Smooth muscle cell (in vitro differentiated cells): ENCODE measurements around the gene TMEM63B. TPM values are rescaled to one million over a fixed set of nuclear protein-coding genes. Genes with fewer than 3 reads are reported as not detected.
A peak's percentile ranks its signal among the peaks of the same experiment; 100 is the strongest.

Experiments
- DNase-seq: peaks from one replicate; lab custom pipeline; 2025; ENCODE audit not compliant: unreplicated experiment; lab: John Stamatoyannopoulos, UW
- H2AFZ ChIP-seq: fragments of 200-600 bp; sonication (generic); 2 replicates; pipeline ENCODE4 v1.6.0; 2016; ENCODE audit warnings: antibody characterized with exemption, low read depth, mild to moderate bottlenecking
- H3F3A ChIP-seq: fragments of 200-600 bp; sonication (generic); 2 replicates; pipeline ENCODE4 v1.6.0; 2017; ENCODE audit warnings: antibody characterized with exemption, low read depth
- H3K27ac ChIP-seq: fragments of 200-600 bp; sonication (generic); 2 replicates; pipeline ENCODE4 v1.5.1; 2016; ENCODE audit warnings: low read depth, mild to moderate bottlenecking
- H3K27me3 ChIP-seq: fragments of 200-600 bp; sonication (generic); 2 replicates; pipeline ENCODE4 v1.6.1; 2016; ENCODE audit warnings: low read depth, mild to moderate bottlenecking
- H3K36me3 ChIP-seq: fragments of 200-600 bp; sonication (generic); 2 replicates; pipeline ENCODE4 v1.5.1; 2016; ENCODE audit warnings: low read depth
- H3K4me1 ChIP-seq: fragments of 200-600 bp; sonication (generic); 2 replicates; pipeline ENCODE4 v1.5.1; 2016; ENCODE audit warnings: low read depth
- H3K4me2 ChIP-seq: fragments of 200-600 bp; sonication (generic); 2 replicates; pipeline ENCODE4 v1.6.0; 2016; ENCODE audit warnings: mild to moderate bottlenecking
- H3K4me3 ChIP-seq: fragments of 200-600 bp; sonication (generic); 2 replicates; pipeline ENCODE4 v1.5.1; 2016; ENCODE audit warnings: mild to moderate bottlenecking
- H3K79me2 ChIP-seq: fragments of 200-600 bp; sonication (generic); 2 replicates; pipeline ENCODE4 v1.6.0; 2016; ENCODE audit warnings: low read depth, mild to moderate bottlenecking
- H3K9ac ChIP-seq: fragments of 200-600 bp; sonication (generic); 2 replicates; pipeline ENCODE4 v1.6.0; 2016; ENCODE audit warnings: low read depth
- H3K9me3 ChIP-seq: fragments of 200-600 bp; sonication (generic); replicated peaks from 2 replicates; pipeline ENCODE4 v1.5.1; 2016; ENCODE audit warnings: low read depth
- H4K20me1 ChIP-seq: fragments of 200-600 bp; sonication (generic); 2 replicates; pipeline ENCODE4 v1.6.0; 2016; ENCODE audit warnings: low read depth
- WGBS: methylation state at CpG from one replicate; pipeline ENCODE4 v1.1.7; 2016; ENCODE audit warnings: low lambda C conversion rate; 5-methylcytosine and 5-hydroxymethylcytosine counted together
- polyA plus RNA-seq: library from polyadenylated mRNA; unstranded; fragments of >200 nt; fragmentation: Nextera tagmentation; extraction: Ambion mirVana; gene quantifications from 2 replicates; pipeline ENCODE4 v1.2.1, GENCODE V29; 2016
- total RNA-seq: library from RNA; depleted of rRNA; stranded (reverse); fragments of >200 nt; gene quantifications from 2 replicates; pipeline ENCODE4 v1.2.3, GENCODE V29; 2014
- TF ChIP-seq, protein P1 (sequence below): fragments of 200-600 bp; sonication (generic); IDR thresholded peaks from 2 replicates; pipeline ENCODE4 v1.5.1; 2017; ENCODE audit warnings: borderline replicate concordance, mild to moderate bottlenecking, antibody characterized with exemption; ENCODE audit not compliant: insufficient read depth, poor library complexity, severe bottlenecking

Gene TMEM63B
- total and polyA plus RNA-seq, 2 experiments from 2014 or later = 10.8 to 21.2 TPM

DNA sequence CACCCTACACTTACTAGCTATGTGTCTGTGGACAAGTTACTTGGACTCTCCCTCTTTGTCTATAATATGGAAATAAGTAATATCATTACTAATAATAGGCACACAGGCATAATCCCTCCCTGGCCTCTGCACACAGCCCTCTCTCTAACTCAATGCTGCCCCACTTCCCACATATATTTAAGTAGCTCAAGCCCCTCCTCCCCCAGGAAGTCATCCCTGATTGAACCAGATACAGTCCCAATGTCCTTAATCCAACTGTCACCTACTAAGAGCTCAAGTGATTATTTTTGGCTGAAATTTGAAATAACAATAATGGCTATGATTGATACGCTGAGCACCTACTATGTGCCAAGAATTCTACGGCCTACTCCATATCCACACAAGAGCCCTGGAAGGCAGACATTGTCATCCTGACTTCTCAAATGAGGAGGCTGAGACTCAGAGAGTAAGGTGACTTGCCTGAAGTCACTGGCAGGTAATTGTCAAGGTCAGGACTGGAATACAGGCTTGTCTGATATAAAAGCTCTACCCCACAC is 29.5 kb upstream of the TMEM63B start:
- H2AFZ ChIP-seq = no peak overlapping the region
- no peak overlapping the region for H3K9ac ChIP-seq
- TF ChIP-seq, protein P1, sequence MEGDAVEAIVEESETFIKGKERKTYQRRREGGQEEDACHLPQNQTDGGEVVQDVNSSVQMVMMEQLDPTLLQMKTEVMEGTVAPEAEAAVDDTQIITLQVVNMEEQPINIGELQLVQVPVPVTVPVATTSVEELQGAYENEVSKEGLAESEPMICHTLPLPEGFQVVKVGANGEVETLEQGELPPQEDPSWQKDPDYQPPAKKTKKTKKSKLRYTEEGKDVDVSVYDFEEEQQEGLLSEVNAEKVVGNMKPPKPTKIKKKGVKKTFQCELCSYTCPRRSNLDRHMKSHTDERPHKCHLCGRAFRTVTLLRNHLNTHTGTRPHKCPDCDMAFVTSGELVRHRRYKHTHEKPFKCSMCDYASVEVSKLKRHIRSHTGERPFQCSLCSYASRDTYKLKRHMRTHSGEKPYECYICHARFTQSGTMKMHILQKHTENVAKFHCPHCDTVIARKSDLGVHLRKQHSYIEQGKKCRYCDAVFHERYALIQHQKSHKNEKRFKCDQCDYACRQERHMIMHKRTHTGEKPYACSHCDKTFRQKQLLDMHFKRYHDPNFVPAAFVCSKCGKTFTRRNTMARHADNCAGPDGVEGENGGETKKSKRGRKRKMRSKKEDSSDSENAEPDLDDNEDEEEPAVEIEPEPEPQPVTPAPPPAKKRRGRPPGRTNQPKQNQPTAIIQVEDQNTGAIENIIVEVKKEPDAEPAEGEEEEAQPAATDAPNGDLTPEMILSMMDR = no peak
- no peaks in the 10 kb centered on the region for H3K9me3 ChIP-seq
- H3K4me2 ChIP-seq = no peak overlapping the region
- no peaks in the 10 kb centered on the region for H3K36me3 ChIP-seq
- no peak overlapping the region for H3K4me3 ChIP-seq
- DNase-seq = no peak
- peaks cover 29% of the 10 kb centered on the region for H4K20me1 ChIP-seq
- no peaks in the 10 kb centered on the region for H3K27me3 ChIP-seq
- H3K4me1 ChIP-seq = no peaks in the 10 kb centered on the region
- no peaks in the 10 kb centered on the region for H3F3A ChIP-seq
- 77% methylated on average over 2 of the region's 2 CpGs for WGBS
- no peaks in the 10 kb centered on the region for H3K79me2 ChIP-seq
- H3K27ac ChIP-seq = no peak overlapping the region

DNA sequence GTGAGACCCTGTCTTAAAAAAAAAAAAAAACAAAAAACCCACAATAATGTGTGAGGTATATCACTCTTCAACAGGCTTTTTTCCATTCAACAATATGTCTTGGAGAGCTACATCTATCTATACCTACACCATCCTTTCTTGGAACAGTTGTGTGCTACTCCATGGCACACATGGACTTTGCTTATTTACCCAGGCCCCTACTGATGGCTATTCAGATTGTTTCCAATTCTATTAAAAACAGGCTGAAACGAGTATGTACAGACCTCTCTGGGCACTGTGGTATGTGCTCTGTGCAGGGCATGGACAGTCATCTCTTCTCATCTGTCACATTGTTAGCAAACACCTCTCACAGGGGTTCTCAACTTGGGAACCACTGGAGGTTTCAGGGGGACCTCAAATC is 28.2 kb upstream of the TMEM63B start:
- H3K79me2 ChIP-seq = no peaks in the 10 kb centered on the region
- H3K9ac ChIP-seq = no peak overlapping the region
- TF ChIP-seq, protein P1 = no peak
- DNase-seq = no peak
- no peaks in the 10 kb centered on the region for H3F3A ChIP-seq
- no peaks in the 10 kb centered on the region for H3K9me3 ChIP-seq
- H3K27ac ChIP-seq = no peak overlapping the region
- H3K27me3 ChIP-seq = no peaks in the 10 kb centered on the region
- no peaks in the 10 kb centered on the region for H3K4me1 ChIP-seq
- no peak overlapping the region for H3K4me2 ChIP-seq
- no peak overlapping the region for H2AFZ ChIP-seq
- peaks cover 35% of the 10 kb centered on the region for H4K20me1 ChIP-seq
- H3K4me3 ChIP-seq = no peak overlapping the region
- 89% methylated on average over 1 of the region's 1 CpG for WGBS
- H3K36me3 ChIP-seq = peaks cover 2% of the 10 kb centered on the region

DNA sequence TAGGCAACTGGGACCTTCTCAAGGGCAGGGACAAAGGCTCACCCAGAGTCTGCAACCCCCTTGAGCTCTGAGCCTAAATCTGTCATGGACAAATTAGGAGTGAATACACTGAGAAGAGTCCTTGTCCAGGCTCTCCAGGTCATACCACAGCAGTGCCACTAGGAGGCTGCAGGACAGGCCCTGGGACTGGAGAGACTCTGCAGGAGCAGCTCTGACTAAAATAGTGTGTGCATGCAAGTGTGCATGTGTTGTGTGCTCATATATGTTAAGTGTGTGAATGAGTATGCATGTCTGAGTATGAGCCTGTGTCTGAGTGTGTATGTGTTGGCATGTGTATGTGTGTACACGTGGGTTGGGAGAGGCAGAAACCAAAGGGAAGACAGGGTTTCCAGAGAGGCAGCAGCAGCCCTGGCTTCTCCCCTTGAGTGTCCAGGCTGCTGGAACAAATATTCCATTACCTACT is 27.2 kb upstream of the TMEM63B start:
- H3F3A ChIP-seq = no peaks in the 10 kb centered on the region
- H3K79me2 ChIP-seq = no peaks in the 10 kb centered on the region
- no peaks in the 10 kb centered on the region for H3K27me3 ChIP-seq
- no peak overlapping the region for H3K27ac ChIP-seq
- no peaks in the 10 kb centered on the region for H3K9me3 ChIP-seq
- no peak overlapping the region for H3K4me2 ChIP-seq
- H3K4me3 ChIP-seq = no peak overlapping the region
- TF ChIP-seq, protein P1 = peak; percentile 41
- DNase-seq = no peak
- WGBS = 71% methylated on average over 1 of the region's 1 CpG
- H3K36me3 ChIP-seq = peaks cover 6% of the 10 kb centered on the region
- H3K9ac ChIP-seq = no peak overlapping the region
- no peak overlapping the region for H2AFZ ChIP-seq
- no peaks in the 10 kb centered on the region for H3K4me1 ChIP-seq
- peaks cover 44% of the 10 kb centered on the region for H4K20me1 ChIP-seq

DNA sequence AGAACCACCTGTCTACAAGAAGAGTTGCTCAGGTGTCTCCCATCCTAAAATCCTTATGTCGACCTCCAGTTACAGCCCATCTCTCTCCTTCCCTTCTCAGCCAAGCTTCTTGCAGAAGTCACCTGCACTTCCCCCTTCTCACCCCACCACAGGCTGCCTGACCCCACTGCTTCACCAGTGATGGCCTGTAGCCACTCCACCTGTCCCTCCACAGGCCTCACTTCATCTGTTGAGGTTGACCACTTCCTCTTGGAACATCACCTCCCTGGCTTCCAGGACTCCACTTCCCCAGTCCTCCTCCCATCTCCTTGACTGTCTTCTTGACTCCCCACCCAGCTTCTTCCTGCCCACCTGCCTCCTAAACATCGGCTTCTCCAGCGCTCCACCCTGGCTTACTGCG is 25.5 kb upstream of the TMEM63B start:
- Histone ChIP-seq H3K27ac (no peak overlapping the region), H4K20me1 (peaks cover 54% of the 10 kb centered on the region), H3K9me3 (no peaks in the 10 kb centered on the region), H3K4me1 (no peaks in the 10 kb centered on the region), H3K36me3 (peaks cover 6% of the 10 kb centered on the region), H3K4me2 (no peak overlapping the region), H3K79me2 (no peaks in the 10 kb centered on the region), H3K9ac (no peak overlapping the region), H3K4me3 (no peak overlapping the region), H3F3A (no peaks in the 10 kb centered on the region), H2AFZ (no peak overlapping the region), H3K27me3 (no peaks in the 10 kb centered on the region)
- 97% methylated on average over 4 of the region's 4 CpGs for WGBS
- DNase-seq = no peak
- TF ChIP-seq, protein P1 = no peak
